ENCODE measurements around the gene HES3. TPM values are rescaled to one million over a fixed set of nuclear protein-coding genes. Genes with fewer than 3 reads are reported as not detected.

The HES3 gene
- total and polyA plus RNA-seq, 9 donors: not detected

DNA sequence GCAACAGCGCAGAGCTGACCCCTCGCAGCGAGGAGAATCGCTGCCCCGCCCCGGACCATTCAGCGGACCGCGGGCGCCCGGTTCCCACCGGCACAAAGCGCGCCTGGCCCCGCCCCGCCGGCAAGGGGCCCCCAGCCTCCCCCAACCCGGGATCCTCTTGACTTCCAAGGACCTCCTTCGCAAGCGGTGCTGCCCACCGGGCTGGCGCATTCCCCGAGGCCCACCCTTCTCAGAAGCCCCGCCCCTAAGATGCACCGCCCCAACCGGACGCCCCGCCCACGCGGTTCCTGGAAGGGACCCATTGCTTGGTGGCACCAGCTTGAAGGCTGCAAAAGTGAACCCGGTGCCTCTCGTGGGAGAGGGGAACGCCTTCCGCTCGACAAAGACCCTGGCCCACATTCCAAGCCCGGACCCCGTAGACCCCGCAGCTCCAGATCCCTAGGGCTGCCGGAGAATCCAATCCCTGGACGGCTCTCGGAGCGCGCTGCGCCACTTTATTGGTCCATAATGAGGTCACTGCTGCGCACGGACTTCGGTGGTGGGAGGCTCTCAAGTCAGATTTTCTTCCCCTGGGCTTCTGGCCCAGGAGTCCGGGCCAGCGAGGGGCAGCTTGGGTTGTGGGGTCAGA is 2.0 kb downstream of the HES3 start:
- no peak overlapping the region for H3K4me3 ChIP-seq (ENCODE audit: low read length)
- WGBS (ENCODE audit: insufficient coverage): under 1% methylated on average over 45 of the region's 49 CpGs
- no peak overlapping the region for H3K27ac ChIP-seq (ENCODE audit: low read length)
- no peaks in the 10 kb centered on the region for H3K9me3 ChIP-seq (replicated peaks; ENCODE audit: control insufficient read depth, low read depth, low read length)
- peaks cover 51% of the 10 kb centered on the region for H3K4me1 ChIP-seq (ENCODE audit: control insufficient read depth, insufficient read depth, low read length)
- DNase-seq: no peak
- no peaks in the 10 kb centered on the region for H3K36me3 ChIP-seq (ENCODE audit: control insufficient read depth, insufficient read depth, low read length)
- peaks cover 84% of the 10 kb centered on the region for H3K27me3 ChIP-seq (ENCODE audit: control insufficient read depth, insufficient read depth, low read length)

DNA sequence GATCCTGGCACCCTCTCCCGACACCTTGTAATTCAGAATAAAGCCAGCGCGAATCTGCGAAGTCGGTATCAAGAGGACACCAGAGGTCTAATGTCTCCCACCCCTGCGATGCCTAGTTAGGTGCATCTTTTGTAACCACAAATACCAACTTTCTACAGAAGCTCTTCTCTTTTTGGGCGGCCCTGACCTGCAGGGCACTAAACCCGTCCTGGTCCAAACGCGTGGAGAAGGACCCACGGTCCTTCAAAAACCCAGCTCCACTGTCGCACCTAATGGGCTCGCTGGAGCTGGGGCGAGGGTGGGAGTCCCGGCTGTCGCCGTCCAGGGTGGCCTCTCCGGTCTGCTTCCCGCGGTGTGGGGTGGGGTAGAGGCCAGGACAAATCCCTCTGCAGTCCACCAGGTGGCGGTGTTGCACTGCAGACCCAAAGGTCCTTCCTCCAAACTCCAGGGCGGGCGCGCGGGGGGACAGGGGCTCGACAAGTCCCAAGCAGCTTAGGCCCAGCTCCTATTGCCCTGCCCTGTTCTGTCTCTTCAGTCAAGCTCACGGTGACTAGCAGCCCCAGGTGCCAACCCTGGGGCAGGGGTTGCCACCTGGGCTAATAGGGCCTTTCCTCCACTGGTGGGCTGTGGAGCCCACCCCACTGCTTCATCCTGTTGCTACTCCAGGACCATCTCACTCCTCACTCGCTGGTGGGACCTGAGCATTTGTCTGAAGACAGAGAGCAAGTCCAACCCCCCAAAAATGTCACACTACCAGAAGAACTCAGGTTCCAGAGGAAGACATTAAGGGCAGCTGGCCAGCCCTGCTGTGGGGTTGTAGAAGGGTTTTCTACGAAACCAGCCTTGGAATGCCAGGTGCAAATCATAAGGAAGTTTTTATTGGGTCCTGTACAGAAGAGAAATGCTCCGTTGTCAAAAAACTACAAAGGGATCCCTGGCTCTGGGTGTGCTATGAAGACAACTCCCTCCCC is 2.8 kb downstream of the HES3 start:
- no peak overlapping the region for H3K4me3 ChIP-seq (ENCODE audit: low read length)
- no peak overlapping the region for H3K27ac ChIP-seq (ENCODE audit: low read length)
- no peaks in the 10 kb centered on the region for H3K36me3 ChIP-seq (ENCODE audit: control insufficient read depth, insufficient read depth, low read length)
- peak; percentile 85 for DNase-seq
- H3K4me1 ChIP-seq (ENCODE audit: control insufficient read depth, insufficient read depth, low read length): peaks cover 43% of the 10 kb centered on the region
- H3K9me3 ChIP-seq (replicated peaks; ENCODE audit: control insufficient read depth, low read depth, low read length): no peaks in the 10 kb centered on the region
- H3K27me3 ChIP-seq (ENCODE audit: control insufficient read depth, insufficient read depth, low read length): peaks cover 79% of the 10 kb centered on the region
- WGBS (ENCODE audit: insufficient coverage): under 1% methylated on average over 21 of the region's 30 CpGs

DNA sequence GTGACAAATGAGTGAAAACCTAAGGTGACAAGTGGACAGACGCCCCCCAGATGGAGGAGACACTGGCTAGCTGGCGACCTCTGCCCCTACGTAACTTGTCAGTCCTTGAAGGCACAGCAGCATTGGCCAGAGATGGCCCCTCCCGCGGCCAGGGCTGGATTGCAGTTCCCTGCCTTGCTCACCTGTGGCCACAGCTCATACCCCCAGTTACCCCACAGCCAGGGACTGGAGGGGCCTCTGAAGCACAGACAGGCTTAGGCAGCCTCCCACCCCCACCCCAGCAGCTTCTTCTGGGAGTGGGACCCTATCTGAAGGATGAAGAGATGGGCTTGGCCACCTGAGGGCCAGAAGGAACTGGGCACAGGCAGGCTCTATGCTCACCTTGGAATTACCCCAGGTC is 3.7 kb downstream of the HES3 start:
- no peaks in the 10 kb centered on the region for H3K36me3 ChIP-seq (ENCODE audit: control insufficient read depth, insufficient read depth, low read length)
- no peak for DNase-seq
- no peak overlapping the region for H3K27ac ChIP-seq (ENCODE audit: low read length)
- no peaks in the 10 kb centered on the region for H3K9me3 ChIP-seq (replicated peaks; ENCODE audit: control insufficient read depth, low read depth, low read length)
- no peak overlapping the region for H3K4me3 ChIP-seq (ENCODE audit: low read length)
- 71% methylated on average over 5 of the region's 5 CpGs for WGBS (ENCODE audit: insufficient coverage)
- H3K27me3 ChIP-seq (ENCODE audit: control insufficient read depth, insufficient read depth, low read length): peaks cover 78% of the 10 kb centered on the region
- H3K4me1 ChIP-seq (ENCODE audit: control insufficient read depth, insufficient read depth, low read length): peaks cover 39% of the 10 kb centered on the region

DNA sequence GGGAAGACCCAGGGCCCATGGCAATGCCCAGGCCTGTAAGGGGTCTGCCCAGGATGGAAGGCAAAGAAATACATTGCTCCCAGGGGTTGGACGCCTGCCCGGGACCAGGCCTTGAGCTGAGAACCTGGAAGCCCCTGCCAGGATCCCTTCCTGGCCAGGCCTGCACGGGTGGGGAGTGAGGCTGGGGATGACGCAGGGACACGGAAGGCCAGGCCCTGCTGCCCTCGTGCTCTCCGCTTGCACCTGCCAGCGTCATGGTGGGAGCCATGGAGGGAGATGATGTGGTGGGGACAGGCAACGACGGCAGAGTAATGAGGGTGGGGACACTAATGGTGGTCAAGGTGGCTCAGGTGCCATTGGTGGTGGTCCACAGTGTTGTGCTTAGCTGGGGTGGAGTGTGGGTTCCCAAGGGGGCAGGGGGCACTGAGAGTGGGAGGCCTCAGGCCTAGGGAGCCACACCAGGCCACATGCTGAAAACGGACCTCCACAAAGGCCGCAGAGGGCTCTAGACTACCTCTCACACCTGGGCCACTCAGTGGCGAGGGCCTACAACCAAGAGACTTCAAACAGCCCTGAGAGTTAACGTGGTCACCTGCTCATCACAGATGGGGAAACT is 4.3 kb downstream of the HES3 start:
- H3K27ac ChIP-seq (ENCODE audit: low read length): no peak overlapping the region
- WGBS (ENCODE audit: insufficient coverage): 62% methylated on average over 13 of the region's 14 CpGs
- DNase-seq: no peak
- peaks cover 33% of the 10 kb centered on the region for H3K4me1 ChIP-seq (ENCODE audit: control insufficient read depth, insufficient read depth, low read length)
- H3K9me3 ChIP-seq (replicated peaks; ENCODE audit: control insufficient read depth, low read depth, low read length): no peaks in the 10 kb centered on the region
- peaks cover 72% of the 10 kb centered on the region for H3K27me3 ChIP-seq (ENCODE audit: control insufficient read depth, insufficient read depth, low read length)
- peaks cover 5% of the 10 kb centered on the region for H3K36me3 ChIP-seq (ENCODE audit: control insufficient read depth, insufficient read depth, low read length)
- H3K4me3 ChIP-seq (ENCODE audit: low read length): no peak overlapping the region

DNA sequence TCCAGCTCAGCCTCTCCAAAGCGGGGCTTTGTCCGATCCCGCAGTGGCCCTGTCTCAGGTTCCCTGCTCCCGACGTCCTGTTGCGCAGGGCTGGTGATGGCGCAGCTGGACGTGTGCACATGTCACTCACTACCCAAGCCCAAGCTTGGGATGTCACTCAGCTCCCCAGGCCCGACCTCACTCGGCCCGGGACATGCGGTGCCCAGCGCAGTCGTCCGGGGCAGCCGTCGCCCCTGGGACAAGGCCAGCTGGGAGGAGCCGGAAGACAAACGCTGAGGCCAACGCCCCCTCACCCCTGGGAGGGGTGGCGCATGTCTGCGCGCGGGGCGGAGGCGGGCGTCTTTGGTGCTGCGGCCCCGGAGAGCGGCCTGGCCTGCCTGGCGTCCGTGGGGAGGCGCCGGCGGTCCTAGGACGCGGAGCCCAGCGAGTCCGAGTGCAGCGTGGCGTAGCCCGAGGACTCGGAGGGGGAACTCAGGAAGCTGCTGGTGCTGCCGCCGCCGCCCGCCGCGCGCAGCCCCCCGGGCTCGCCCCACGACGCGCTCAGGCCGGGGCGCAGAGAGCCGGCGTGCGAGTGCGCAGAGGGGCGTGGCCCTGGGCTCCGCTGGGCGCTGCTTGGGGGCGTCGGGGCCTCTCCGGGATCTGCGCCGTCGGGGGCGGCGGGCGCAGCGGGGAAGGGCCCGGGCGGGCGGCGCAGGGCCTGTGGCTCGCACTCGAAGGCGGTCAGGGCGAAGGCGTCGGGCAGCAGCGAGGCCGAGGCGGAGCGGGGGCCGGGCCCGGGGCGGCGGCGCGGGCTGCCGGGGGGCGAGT is 5.2 kb downstream of the HES3 start:
- Histone ChIP-seq H3K4me1 (ENCODE audit: control insufficient read depth, insufficient read depth, low read length) (peaks cover 32% of the 10 kb centered on the region), H3K36me3 (ENCODE audit: control insufficient read depth, insufficient read depth, low read length) (peaks cover 8% of the 10 kb centered on the region), H3K9me3 (replicated peaks; ENCODE audit: control insufficient read depth, low read depth, low read length) (no peaks in the 10 kb centered on the region), H3K27ac (ENCODE audit: low read length) (no peak overlapping the region), H3K4me3 (ENCODE audit: low read length) (no peak overlapping the region), H3K27me3 (ENCODE audit: control insufficient read depth, insufficient read depth, low read length) (peaks cover 63% of the 10 kb centered on the region)
- DNase-seq: no peak
- WGBS (ENCODE audit: insufficient coverage): 5% methylated on average over 96 of the region's 96 CpGs

DNA sequence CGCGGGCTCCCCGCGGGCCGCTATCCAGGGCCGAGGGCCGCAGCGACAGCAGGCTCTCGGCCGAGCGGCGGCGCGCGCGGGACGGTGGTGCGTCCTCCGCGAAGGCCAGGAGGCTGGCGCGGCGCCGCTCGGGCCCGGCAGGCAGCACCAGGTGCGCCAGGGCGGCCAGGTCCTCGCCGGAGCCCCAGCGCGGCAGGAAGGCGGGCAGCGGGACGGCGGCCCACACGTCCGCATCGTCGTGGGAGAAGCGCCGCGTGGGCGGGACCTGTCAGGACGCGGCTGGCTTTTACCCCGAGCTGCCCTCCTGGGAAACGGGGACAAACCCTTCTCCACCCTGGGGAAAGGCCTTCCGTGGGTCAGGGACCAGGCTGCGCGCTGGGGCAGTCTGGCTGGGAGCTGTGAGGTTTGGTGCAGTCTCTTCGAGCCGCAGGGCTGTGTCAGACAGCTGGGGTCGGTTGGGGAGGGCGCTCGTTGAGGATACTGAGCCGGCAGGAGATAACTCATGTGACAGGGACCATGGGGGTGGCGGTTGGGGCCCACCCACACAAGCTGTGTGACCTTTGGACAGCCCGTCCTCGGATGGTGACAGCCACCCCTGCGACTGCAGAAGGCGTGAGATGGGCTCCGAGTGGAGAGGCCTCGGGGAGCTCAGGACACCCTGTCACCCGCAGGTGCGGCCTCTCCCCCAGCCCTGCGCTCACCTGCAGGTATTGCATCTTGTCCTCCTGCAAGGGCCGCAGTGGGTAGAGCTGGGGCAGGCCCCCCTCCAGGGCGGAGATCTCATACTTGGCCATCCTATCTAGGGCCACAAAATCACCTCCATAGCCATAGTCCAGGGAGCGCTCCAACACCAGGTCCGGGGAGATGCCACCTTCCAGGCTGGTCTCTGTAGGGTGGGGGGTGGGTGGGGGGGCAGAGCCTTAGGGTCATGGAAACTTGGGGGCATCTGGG is 6.0 kb downstream of the HES3 start:
- WGBS (ENCODE audit: insufficient coverage): 14% methylated on average over 66 of the region's 71 CpGs
- Histone ChIP-seq H3K36me3 (ENCODE audit: control insufficient read depth, insufficient read depth, low read length) (peaks cover 16% of the 10 kb centered on the region), H3K27ac (ENCODE audit: low read length) (no peak overlapping the region), H3K4me1 (ENCODE audit: control insufficient read depth, insufficient read depth, low read length) (peaks cover 29% of the 10 kb centered on the region), H3K9me3 (replicated peaks; ENCODE audit: control insufficient read depth, low read depth, low read length) (no peaks in the 10 kb centered on the region), H3K4me3 (ENCODE audit: low read length) (no peak overlapping the region), H3K27me3 (ENCODE audit: control insufficient read depth, insufficient read depth, low read length) (peaks cover 55% of the 10 kb centered on the region)
- no peak for DNase-seq

DNA sequence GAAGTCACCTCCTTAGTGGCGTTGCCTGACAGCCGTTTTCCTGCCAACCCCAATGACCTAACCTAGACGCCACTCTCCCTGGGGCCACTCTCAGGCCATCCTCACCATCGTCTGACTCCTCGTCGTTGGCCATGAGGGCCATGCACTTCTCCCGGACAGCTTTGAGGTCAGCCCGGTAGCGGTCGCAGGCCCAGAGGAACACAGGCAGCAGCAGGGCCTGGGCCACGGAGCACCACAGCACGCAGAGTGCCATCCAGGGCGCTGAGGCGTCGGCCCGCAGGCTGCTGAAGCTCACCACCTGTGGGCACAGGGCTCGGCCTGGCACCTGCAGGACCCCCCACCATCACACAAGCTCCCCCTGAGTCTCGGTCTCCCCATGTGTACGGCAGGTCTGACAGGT is 7.3 kb downstream of the HES3 start:
- H3K4me1 ChIP-seq (ENCODE audit: control insufficient read depth, insufficient read depth, low read length): peaks cover 20% of the 10 kb centered on the region
- no peak overlapping the region for H3K4me3 ChIP-seq (ENCODE audit: low read length)
- peaks cover 16% of the 10 kb centered on the region for H3K36me3 ChIP-seq (ENCODE audit: control insufficient read depth, insufficient read depth, low read length)
- no peak for DNase-seq
- H3K9me3 ChIP-seq (replicated peaks; ENCODE audit: control insufficient read depth, low read depth, low read length): no peaks in the 10 kb centered on the region
- H3K27ac ChIP-seq (ENCODE audit: low read length): no peak overlapping the region
- WGBS (ENCODE audit: insufficient coverage): 52% methylated on average over 8 of the region's 19 CpGs
- H3K27me3 ChIP-seq (ENCODE audit: control insufficient read depth, insufficient read depth, low read length): peaks cover 44% of the 10 kb centered on the region

DNA sequence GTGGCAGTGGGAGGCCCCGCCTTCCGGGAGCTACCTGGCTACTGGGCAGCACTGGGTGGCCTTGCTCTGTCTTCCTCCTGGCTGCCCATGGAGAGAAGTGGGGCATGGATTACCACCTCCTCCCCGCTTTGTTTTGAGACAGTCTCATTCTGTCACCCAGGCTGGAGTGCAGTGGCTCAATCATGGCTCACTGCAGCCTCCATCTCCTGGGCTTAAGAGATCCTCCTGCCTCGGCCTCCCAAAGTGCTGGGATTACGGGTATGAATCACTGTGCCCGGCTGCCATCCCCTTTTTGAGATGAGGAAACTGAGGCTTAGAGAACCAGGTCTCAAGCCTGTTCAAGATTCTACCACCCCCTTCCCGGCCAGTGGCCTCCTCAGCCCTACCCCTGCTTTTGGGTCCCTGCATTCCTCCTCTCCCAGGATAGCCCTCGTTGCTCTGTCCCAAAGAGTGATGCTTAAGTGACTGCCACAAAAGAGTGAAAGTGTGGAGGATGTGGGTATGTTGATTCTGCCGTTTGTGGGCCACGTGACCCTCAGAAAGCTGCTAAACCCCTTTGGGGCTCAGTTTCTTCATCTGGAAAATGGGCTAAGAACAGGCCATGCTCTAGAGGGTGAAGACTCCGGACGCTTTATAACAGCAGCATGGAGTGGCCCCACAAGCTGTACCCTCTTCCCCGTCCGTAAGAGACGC is 7.8 kb downstream of the HES3 start:
- Histone ChIP-seq H3K27me3 (ENCODE audit: control insufficient read depth, insufficient read depth, low read length) (peaks cover 38% of the 10 kb centered on the region), H3K4me1 (ENCODE audit: control insufficient read depth, insufficient read depth, low read length) (peaks cover 14% of the 10 kb centered on the region), H3K36me3 (ENCODE audit: control insufficient read depth, insufficient read depth, low read length) (peaks cover 16% of the 10 kb centered on the region), H3K9me3 (replicated peaks; ENCODE audit: control insufficient read depth, low read depth, low read length) (no peaks in the 10 kb centered on the region), H3K4me3 (ENCODE audit: low read length) (no peak overlapping the region), H3K27ac (ENCODE audit: low read length) (no peak overlapping the region)
- WGBS (ENCODE audit: insufficient coverage): 80% methylated on average over 13 of the region's 15 CpGs
- DNase-seq: no peak

DNA sequence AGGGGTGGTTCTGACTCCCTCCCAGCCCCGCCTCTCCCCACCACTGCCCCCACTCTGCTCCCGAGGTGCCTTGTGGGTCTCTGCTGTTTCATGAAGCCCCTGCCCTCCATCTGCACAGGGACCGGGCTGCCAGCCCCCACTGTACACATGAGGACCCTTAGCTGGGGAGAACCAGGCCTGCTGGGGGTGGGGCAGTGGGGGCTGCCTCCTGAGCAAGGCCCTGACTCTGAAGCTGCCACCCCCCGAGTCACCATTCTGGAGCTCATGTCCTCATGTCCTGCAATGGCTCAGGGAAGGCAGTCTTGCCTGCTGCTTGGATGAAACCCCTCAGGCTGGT is 8.4 kb downstream of the HES3 start:
- Histone ChIP-seq H3K36me3 (ENCODE audit: control insufficient read depth, insufficient read depth, low read length) (peaks cover 16% of the 10 kb centered on the region), H3K4me3 (ENCODE audit: low read length) (no peak overlapping the region), H3K9me3 (replicated peaks; ENCODE audit: control insufficient read depth, low read depth, low read length) (no peaks in the 10 kb centered on the region), H3K27me3 (ENCODE audit: control insufficient read depth, insufficient read depth, low read length) (peaks cover 35% of the 10 kb centered on the region), H3K4me1 (ENCODE audit: control insufficient read depth, insufficient read depth, low read length) (peaks cover 11% of the 10 kb centered on the region), H3K27ac (ENCODE audit: low read length) (no peak overlapping the region)
- WGBS (ENCODE audit: insufficient coverage): 88% methylated on average over 4 of the region's 4 CpGs
- DNase-seq: no peak

Data from muscle of leg (tissue), 11 donors.